SW 1271 (cell line): Measurements from ENCODE around the gene UBR4.
"Not testable (repeated sequence)": the region's sequence is repeated elsewhere in the genome, so short reads cannot be mapped to it uniquely, and the experiment has no call there.

Experiments
- DNase-seq, 2 experiments: peaks; one replicate each; lab custom pipeline; 2025; lab: John Stamatoyannopoulos, UW

The UBR4 gene

GRCh38 chr1:19190468-19190867 is 19.6 kb downstream of the UBR4 start:
- no peak for DNase-seq

DNA sequence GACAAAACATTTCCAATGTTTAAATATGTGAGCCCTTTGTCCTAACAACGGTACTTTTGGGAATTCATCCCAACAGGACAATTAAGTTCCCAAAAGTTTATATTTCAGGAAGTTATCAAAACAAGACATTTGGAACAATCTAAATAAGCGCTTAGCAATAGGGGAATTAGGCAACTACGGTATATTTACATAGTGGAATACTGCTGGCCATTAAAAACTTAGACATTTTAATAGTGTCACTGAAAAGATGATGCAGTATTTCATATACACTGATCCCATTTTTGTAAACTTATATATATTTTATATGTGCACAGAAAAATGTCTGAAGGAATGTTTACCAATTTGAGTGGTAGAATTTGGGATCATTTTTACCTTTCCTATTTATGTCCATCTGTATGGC is 20.8 kb downstream of the UBR4 start:
- DNase-seq = no peak

GRCh38 chr1:19187852-19188251 is 22.2 kb downstream of the UBR4 start:
- no peak for DNase-seq

- DNase-seq = no peak
Observed at GRCh38 chr1:19186001-19186400, 24.1 kb downstream of the UBR4 start.

- no peak for DNase-seq
Observed at GRCh38 chr1:19182223-19182622, 27.8 kb downstream of the UBR4 start.

GRCh38 chr1:19180265-19180657 is 29.8 kb downstream of the UBR4 start:
- not testable (repeated sequence) for DNase-seq

DNA sequence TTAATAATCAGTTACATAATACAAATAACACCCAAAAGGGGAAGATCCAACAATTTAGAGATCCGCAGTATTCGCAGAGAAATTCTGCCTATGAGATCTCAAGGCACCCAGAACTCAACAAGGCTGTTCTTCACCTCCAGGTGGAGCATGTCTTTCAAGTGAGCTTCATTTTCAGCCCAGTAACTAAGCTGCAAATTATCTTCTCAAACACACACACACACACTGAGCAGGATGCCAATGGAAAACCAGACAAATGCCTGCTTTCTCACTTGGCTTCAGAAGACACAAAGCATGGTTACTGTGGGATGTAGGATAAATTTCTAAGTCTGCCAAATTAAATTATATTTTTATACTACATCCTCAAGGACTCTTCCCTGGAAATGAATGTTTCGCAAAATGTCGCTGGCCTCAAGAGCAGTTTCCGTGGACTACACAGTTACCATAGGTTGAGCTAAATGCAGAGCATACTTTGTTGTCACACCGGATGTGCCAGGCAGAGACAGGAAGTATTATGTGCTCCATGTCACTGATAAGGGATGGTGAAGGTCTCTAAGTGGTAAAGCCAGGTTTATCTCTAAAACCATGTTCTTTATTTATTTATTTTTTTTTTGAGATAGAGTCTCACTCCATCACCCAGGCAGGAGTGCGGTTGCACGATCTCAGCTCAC is 30.3 kb downstream of the UBR4 start:
- peak in 1 of 2 experiments; percentile 15 for DNase-seq

GRCh38 chr1:19178734-19179398 is 31.2 kb downstream of the UBR4 start:
- DNase-seq = no peak

DNA sequence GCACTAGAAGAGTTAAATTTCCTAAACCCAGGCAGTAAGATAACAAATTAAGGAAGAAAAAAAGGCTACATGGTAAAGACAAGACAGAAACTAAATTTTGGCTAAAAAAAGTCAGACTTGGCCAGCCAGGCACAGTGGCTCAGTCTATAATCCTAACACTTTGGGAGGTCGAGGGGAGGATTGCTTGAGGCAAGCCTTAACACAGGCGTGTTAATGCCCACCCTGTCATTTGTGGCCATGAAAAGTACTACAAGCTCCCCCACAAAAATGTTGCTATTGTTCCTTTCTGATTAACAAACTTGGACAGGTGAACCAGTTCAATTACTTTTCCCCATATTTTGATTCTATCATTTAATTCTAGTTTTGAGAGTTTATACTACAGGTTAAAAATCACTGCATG is 32.3 kb downstream of the UBR4 start:
- DNase-seq = no peak

- no peak for DNase-seq
Observed at GRCh38 chr1:19169642-19170041, 40.4 kb downstream of the UBR4 start.

GRCh38 chr1:19167140-19167539 is 42.9 kb downstream of the UBR4 start:
- no peak for DNase-seq

- no peak for DNase-seq
Observed at GRCh38 chr1:19166066-19166465, 44.0 kb downstream of the UBR4 start.

- no peak for DNase-seq
Observed at GRCh38 chr1:19165501-19165900, 44.6 kb downstream of the UBR4 start.

GRCh38 chr1:19164274-19165015 is 45.6 kb downstream of the UBR4 start:
- DNase-seq = no peak

DNA sequence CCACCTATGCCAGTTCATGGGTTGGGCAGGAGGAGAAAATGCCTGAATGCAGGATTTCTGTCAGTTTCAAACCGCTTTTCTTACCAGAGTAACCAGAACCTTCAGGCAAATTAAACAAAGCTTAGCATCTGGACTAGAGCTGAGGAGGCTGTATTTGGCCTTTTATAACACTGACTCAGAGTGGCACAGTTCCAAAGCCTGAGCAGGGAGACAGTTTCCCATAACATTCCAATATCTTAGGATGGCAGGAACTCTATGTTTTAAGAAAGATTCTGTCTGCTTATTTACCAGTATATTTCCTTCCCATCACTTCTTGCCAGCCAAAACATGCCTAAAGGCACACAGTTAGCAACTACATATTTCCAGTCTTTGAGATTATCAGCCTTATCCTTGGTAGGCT is 46.8 kb downstream of the UBR4 start:
- DNase-seq = no peak

DNA sequence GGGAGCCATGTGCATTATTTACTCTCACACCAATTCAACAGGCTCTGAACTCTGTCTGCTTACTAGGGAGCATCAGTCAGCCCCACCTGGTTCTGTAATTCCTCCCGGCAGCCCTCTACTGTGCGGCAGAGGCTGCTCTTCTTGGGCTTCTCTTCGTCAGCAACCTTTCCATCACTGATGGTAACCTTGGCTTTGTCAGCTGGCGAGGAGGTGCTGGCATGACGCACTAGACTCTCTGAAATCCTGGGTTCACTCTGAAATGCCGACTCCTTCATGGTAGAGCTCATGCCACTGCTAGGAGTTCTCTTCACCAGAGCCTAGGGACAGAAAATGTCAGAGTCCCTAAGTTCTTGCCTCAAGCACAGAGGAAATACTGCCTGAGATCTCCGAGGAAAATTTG is 49.2 kb downstream of the UBR4 start:
- DNase-seq = no peak

- DNase-seq = no peak
Observed at GRCh38 chr1:19157653-19158052, 52.4 kb downstream of the UBR4 start.

- no peak for DNase-seq
Observed at GRCh38 chr1:19156676-19157075, 53.4 kb downstream of the UBR4 start.

GRCh38 chr1:19154876-19155275 is 55.2 kb downstream of the UBR4 start:
- no peak for DNase-seq

- no peak for DNase-seq
Observed at GRCh38 chr1:19153169-19153568, 56.9 kb downstream of the UBR4 start.

- DNase-seq = no peak
Observed at GRCh38 chr1:19151537-19151936, 58.5 kb downstream of the UBR4 start.

DNA sequence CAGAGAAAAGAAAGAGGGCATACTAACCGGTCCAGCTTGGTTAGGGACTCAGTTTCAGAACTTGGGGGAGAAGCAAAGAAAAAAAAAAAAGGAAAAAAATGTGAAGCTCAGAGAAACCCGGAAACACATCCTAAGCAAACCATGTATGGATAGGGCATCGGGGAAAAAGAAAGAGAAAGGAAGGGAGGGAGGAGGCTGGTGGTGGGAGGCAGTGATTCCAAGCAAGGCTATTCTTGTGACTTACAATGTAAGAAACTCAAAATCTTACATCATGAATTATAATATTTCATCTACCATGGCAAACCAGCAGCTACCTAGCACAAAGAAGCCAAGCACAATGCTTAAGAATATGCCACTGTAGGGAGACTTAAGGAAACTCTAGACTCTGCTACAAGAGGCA is 60.3 kb downstream of the UBR4 start:
- no peak for DNase-seq

DNA sequence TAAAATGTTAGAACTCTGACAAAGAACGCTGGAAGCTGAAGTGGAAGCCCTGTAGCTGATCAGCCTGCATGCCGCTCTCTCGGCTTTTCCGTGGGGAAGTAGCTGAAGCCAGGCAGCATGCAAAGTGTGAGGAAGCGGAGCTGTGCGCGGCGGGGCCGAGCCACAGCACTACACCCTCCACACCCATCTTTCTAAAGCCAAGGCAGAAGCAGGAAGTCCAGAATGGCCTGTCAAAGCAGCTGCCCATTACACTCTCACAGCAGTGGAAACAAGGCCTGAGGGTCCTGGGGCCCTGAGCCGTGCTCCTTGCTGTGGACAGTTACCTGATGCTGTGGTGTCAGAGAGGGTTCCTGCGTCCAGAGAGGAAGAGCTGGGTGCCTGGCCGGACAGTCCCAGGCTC is 69.6 kb downstream of the UBR4 start:
- DNase-seq = no peak
